Panc1 (cell line): Measurements from ENCODE around the gene MACROD2. TPM values are rescaled to one million over a fixed set of nuclear protein-coding genes. Genes with fewer than 3 reads are reported as not detected.

Experiments
- ATAC-seq: fragments of 200-7000 bp; cut with Tn5 transposase; 2 replicates; pipeline ENCODE4 v1.9.1; 2020; ENCODE audit warnings: mild to moderate bottlenecking, moderate library complexity
- BruUV-seq: library from RNA; stranded (reverse); fragments of 400-500 nt; replicated peaks from 2 replicates; lab custom pipeline; 2021; lab: Mats Ljungman, UMichigan
- CTCF ChIA-PET: fragments of 300-600 bp; sonication (Branson Sonifier 250); formaldehyde crosslinking; loops from one replicate; lab custom pipeline; 2022; ENCODE audit warnings: antibody characterized with exemption; lab: Charles Lee
- POLR2A ChIA-PET: fragments of 300-600 bp; sonication (Branson Sonifier 250); formaldehyde crosslinking; loops from one replicate; lab custom pipeline; 2022; ENCODE audit warnings: antibody characterized with exemption; lab: Charles Lee
- DNase-seq: peaks from one replicate; pipeline ENCODE4 v3.0.0-alpha.2; 2010; ENCODE audit warnings: low read depth, low spot score
- H3K27ac ChIP-seq: 2 replicates; pipeline ENCODE4 v1.5.1; 2011; ENCODE audit warnings: mild to moderate bottlenecking, low read length, inconsistent platforms
- H3K27me3 ChIP-seq: fragments of 200-500 bp; sonication (Bioruptor generic); 2 replicates; pipeline ENCODE4 v1.6.0; 2014; ENCODE audit warnings: low read length, inconsistent platforms; ENCODE audit not compliant: control insufficient read depth, insufficient read depth
- H3K36me3 ChIP-seq: fragments of 200-500 bp; sonication (Bioruptor generic); 2 replicates; pipeline ENCODE4 v1.5.1; 2014; ENCODE audit warnings: inconsistent platforms, mild to moderate bottlenecking, low read length, moderate library complexity; ENCODE audit not compliant: control insufficient read depth, insufficient read depth
- H3K4me1 ChIP-seq: 2 replicates; pipeline ENCODE4 v1.5.1; 2011; ENCODE audit warnings: inconsistent platforms, mild to moderate bottlenecking, low read length, moderate library complexity; ENCODE audit not compliant: control insufficient read depth, insufficient read depth
- H3K4me3 ChIP-seq, 2 experiments: 2 replicates each; pipeline ENCODE4 v1.5.1; 2011 to 2012; ENCODE audit warnings: low read depth in 2 of 2, low read length in 2 of 2, mild to moderate bottlenecking in 2 of 2, inconsistent platforms in 1 of 2, moderate library complexity in 1 of 2
- H3K9me3 ChIP-seq: fragments of 200-500 bp; sonication (Bioruptor generic); 2 replicates; pipeline ENCODE4 v1.5.1; 2014; ENCODE audit warnings: low read depth, mild to moderate bottlenecking, inconsistent platforms, low read length, moderate library complexity; ENCODE audit not compliant: control insufficient read depth, insufficient read depth
- POLR2AphosphoS5 ChIP-seq: IDR thresholded peaks from 2 replicates; pipeline ENCODE4 v1.6.1; 2012; ENCODE audit warnings: mild to moderate bottlenecking, low read depth, low read length, moderate library complexity
- REST ChIP-seq, 2 experiments: IDR thresholded peaks; 2 replicates each; pipeline ENCODE4 v1.6.1; 2011 to 2012; ENCODE audit warnings: low read depth in 2 of 2, control low read depth in 1 of 2, low read length in 1 of 2, mild to moderate bottlenecking in 1 of 2, moderate library complexity in 1 of 2; ENCODE audit not compliant: insufficient read depth in 1 of 2
- SIN3A ChIP-seq: IDR thresholded peaks from 2 replicates; pipeline ENCODE4 v1.6.1; 2012; ENCODE audit warnings: low read depth, mild to moderate bottlenecking, low read length, moderate library complexity, borderline replicate concordance; ENCODE audit not compliant: insufficient read depth
- TCF7L2 ChIP-seq: IDR thresholded peaks from 2 replicates; pipeline ENCODE4 v1.6.1; 2011; ENCODE audit warnings: mild to moderate bottlenecking, low read depth, low read length, inconsistent platforms
- in situ Hi-C: cut with HindIII; loops from 2 replicates; pipeline ENCODE4 v1.10.0; 2016; ENCODE audit warnings: low sequenced_read_pairs, low pct_unique_long_range_greater_than_20kb
- intact Hi-C: fragments of 100-400 bp; cut with micrococcal nuclease; formaldehyde crosslinking; loops from one replicate; pipeline ENCODE4 v1.10.0; 2022; ENCODE audit not compliant: unreplicated experiment
- total RNA-seq: library from RNA; stranded (reverse); gene quantifications from one replicate; pipeline ENCODE4 v1.2.1, GENCODE V29; 2021; ENCODE audit not compliant: unreplicated experiment
- TF ChIP-seq, protein P1 (sequence below): fragments of 450-650 bp; IDR thresholded peaks from 2 replicates; pipeline ENCODE4 v1.5.1; 2017; ENCODE audit warnings: mild to moderate bottlenecking

Gene MACROD2
- total RNA-seq, 1 experiment from 2014 or later = 1.2 TPM

DNA sequence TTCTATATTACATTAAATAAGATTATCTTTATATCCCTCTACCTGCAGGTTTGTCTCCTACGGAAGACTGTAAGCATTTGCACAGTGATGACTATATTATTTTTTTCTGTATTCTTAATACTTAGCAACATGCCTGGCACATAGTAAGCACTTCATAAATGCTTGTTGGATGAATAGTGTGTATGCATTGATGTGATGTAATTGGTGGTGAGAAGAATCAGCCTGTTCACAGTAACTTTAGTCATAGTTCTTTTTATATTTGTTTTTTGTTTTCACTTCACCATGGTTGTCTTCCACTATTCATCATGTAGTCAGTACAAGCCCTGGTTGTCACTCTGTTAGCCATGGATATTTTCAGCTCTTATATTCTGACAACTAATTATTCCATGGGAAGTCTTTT is 526.1 kb downstream of the MACROD2 start:
- BruUV-seq = no TSS peak
- intact Hi-C loops = no loop called here
- in situ Hi-C loops = no loop called here
- Histone ChIP-seq H3K4me3 (no peak overlapping the region), H3K4me1 (no peaks in the 10 kb centered on the region), H3K36me3 (no peaks in the 10 kb centered on the region), H3K9me3 (no peaks in the 10 kb centered on the region), H3K27ac (no peak overlapping the region), H3K27me3 (no peaks in the 10 kb centered on the region)
- TF ChIP-seq, protein P1, sequence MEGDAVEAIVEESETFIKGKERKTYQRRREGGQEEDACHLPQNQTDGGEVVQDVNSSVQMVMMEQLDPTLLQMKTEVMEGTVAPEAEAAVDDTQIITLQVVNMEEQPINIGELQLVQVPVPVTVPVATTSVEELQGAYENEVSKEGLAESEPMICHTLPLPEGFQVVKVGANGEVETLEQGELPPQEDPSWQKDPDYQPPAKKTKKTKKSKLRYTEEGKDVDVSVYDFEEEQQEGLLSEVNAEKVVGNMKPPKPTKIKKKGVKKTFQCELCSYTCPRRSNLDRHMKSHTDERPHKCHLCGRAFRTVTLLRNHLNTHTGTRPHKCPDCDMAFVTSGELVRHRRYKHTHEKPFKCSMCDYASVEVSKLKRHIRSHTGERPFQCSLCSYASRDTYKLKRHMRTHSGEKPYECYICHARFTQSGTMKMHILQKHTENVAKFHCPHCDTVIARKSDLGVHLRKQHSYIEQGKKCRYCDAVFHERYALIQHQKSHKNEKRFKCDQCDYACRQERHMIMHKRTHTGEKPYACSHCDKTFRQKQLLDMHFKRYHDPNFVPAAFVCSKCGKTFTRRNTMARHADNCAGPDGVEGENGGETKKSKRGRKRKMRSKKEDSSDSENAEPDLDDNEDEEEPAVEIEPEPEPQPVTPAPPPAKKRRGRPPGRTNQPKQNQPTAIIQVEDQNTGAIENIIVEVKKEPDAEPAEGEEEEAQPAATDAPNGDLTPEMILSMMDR = no peak
- TF ChIP-seq SIN3A (no peak), TCF7L2 (no peak), REST (IDR thresholded peaks at IDR 0.05; ENCODE audit: insufficient read depth in 1 of 2, low read depth in 2 of 2, low read length in 1 of 2) (no peak), POLR2AphosphoS5 (no peak)
- ChIA-PET CTCF (no interaction called here), POLR2A (no interaction called here)
- ATAC-seq (no peak), DNase-seq (no peak)

GRCh38 chr20:14522595-14522994 is 527.3 kb downstream of the MACROD2 start:
- intact Hi-C loops = no loop called here
- Histone ChIP-seq H3K36me3 (no peaks in the 10 kb centered on the region), H3K27ac (no peak overlapping the region), H3K9me3 (no peaks in the 10 kb centered on the region), H3K4me1 (no peaks in the 10 kb centered on the region), H3K27me3 (no peaks in the 10 kb centered on the region), H3K4me3 (no peak overlapping the region)
- ATAC-seq (no peak), DNase-seq (no peak)
- POLR2A ChIA-PET = no interaction called here
- TF ChIP-seq, protein P1 = no peak
- TF ChIP-seq POLR2AphosphoS5 (no peak), REST (IDR thresholded peaks at IDR 0.05; ENCODE audit: insufficient read depth in 1 of 2, low read depth in 2 of 2, low read length in 1 of 2) (no peak), TCF7L2 (no peak), SIN3A (no peak)
- CTCF ChIA-PET = no interaction called here
- no TSS peak for BruUV-seq
- in situ Hi-C loops = no loop called here
